ENCODE results near the gene IL17RB.

DNA sequence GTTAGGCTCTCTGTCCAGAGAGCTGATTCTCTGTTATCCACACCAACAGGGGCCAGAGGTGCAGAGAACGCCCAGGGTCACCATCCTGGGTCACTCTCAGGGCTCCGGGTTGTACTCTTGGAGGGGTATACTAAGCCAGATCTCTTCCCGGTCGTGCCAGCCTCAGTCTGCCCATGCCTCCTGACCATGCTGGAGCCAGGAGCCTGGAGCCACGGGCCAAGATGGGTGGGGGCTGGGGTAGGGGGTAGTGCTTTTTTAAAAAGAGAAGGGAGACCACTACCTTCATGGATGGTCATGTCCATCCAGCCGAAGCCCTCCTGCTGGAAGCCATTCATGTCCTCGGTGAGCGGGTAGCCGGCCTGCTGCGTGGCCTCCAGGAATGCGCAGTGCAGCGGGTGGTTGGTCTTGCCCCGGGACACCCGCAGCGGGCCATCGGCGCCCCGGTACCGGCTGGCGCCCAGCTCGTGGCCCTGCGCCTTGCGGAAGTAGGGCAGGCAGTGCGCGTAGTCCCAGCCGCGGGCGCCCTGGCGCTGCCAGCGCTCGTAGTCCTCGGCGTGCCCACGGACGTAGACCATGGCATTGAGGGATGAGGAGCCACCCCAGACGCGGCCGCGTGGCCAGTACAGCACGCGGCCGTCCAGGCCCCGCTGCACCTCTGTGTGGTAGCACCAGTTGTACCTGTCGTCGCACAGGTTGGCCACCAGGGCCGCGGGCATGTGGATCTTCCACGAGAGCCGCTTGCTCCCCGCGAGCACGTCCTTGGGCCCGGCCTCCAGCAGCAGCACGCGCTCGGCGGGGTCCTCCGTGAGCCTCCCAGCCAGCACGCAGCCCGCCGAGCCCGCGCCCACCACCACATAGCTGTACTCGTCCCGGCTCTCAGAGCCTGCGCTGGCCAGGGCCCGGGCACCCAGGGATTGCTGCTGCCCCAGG, 23.1 kb upstream of the IL17RB start:
- TF ChIP-seq GATA2 (IDR thresholded peaks at IDR 0.05; ENCODE audit: low read depth, low read length), result no peak
- TF ChIP-seq GATA3 (IDR thresholded peaks at IDR 0.05; ENCODE audit: low read depth, low read length), result no peak
